ENCODE measurements around the gene NPTN. TPM values are rescaled to one million over a fixed set of nuclear protein-coding genes. Genes with fewer than 3 reads are reported as not detected.

Gene NPTN
- total RNA-seq, 4 donors from 2014 or later, result 159 to 356 (median 215) TPM

- Histone ChIP-seq H3K36me3 (no peaks in the 10 kb centered on the region), H3K27me3 (no peaks in the 10 kb centered on the region), H3K9me3 (no peaks in the 10 kb centered on the region), H3K27ac (peak overlapping the region; percentile 91 to 98), H3K4me1 (peaks cover 7 to 31% of the 10 kb centered on the region in 2 donors), H3K4me3 (no peak overlapping the region)
- TF ChIP-seq CTCF (IDR thresholded peaks at IDR 0.05) (no peak), POLR2A (IDR thresholded peaks at IDR 0.05) (no peak)
- no peak for DNase-seq
- intact Hi-C loops (cut with DNase I; ENCODE audit: low total_unique reads), result loop anchor here (10.0 kb wide), 1 partner anchor 65 kb away; no protein-coding TSS in a partner anchor
Measured at GRCh38 chr15:73629798-73630429, 3.3 kb downstream of the NPTN start.

- TF ChIP-seq POLR2A (IDR thresholded peaks at IDR 0.05), result no peak
- no peak for TF ChIP-seq CTCF (IDR thresholded peaks at IDR 0.05)
- intact Hi-C loops (cut with DNase I; ENCODE audit: low total_unique reads), result no loop called here
- peaks cover 7 to 30% of the 10 kb centered on the region in 2 donors for H3K4me1 ChIP-seq
- no peaks in the 10 kb centered on the region for H3K9me3 ChIP-seq
- H3K36me3 ChIP-seq, result no peaks in the 10 kb centered on the region
- no peak overlapping the region for H3K4me3 ChIP-seq
- no peaks in the 10 kb centered on the region for H3K27me3 ChIP-seq
- H3K27ac ChIP-seq, result peak overlapping the region; percentile 47 to 98
- no peak for DNase-seq
Measured at GRCh38 chr15:73628976-73629797, 4.0 kb downstream of the NPTN start.

- no peak for DNase-seq
- TF ChIP-seq POLR2A (IDR thresholded peaks at IDR 0.05), result no peak
- no peak for TF ChIP-seq CTCF (IDR thresholded peaks at IDR 0.05)
Measured at GRCh38 chr15:73628102-73628501, 5.1 kb downstream of the NPTN start.

GRCh38 chr15:73626072-73626471 lies 7.1 kb downstream of the NPTN start:
- intact Hi-C loops (cut with DNase I; ENCODE audit: low total_unique reads), result no loop called here
- Histone ChIP-seq H3K36me3 (no peaks in the 10 kb centered on the region), H3K4me3 (no peak overlapping the region), H3K27ac (peak overlapping the region in 1 of 2 donors; percentile 35), H3K4me1 (peaks cover 7 to 28% of the 10 kb centered on the region in 2 donors), H3K9me3 (no peaks in the 10 kb centered on the region), H3K27me3 (no peaks in the 10 kb centered on the region)
- DNase-seq, result no peak
- TF ChIP-seq CTCF (IDR thresholded peaks at IDR 0.05) (no peak), POLR2A (IDR thresholded peaks at IDR 0.05) (no peak)

More at GRCh38 chr15:73628102-73628501, 5.1 kb downstream of the NPTN start:
- Histone ChIP-seq H3K27me3 (no peaks in the 10 kb centered on the region), H3K4me1 (peaks cover 7 to 25% of the 10 kb centered on the region in 2 donors), H3K36me3 (no peaks in the 10 kb centered on the region), H3K9me3 (no peaks in the 10 kb centered on the region), H3K4me3 (no peak overlapping the region), H3K27ac (peak overlapping the region in 1 of 2 donors; percentile 98)
- intact Hi-C loops (cut with DNase I; ENCODE audit: low total_unique reads), result no loop called here

GRCh38 chr15:73624530-73624929 lies 8.7 kb downstream of the NPTN start:
- intact Hi-C loops (cut with DNase I; ENCODE audit: low total_unique reads), result no loop called here
- Histone ChIP-seq H3K27ac (no peak overlapping the region), H3K27me3 (no peaks in the 10 kb centered on the region), H3K9me3 (no peaks in the 10 kb centered on the region), H3K4me1 (peaks cover 7 to 30% of the 10 kb centered on the region in 2 donors), H3K4me3 (no peak overlapping the region), H3K36me3 (no peaks in the 10 kb centered on the region)
- no peak for TF ChIP-seq CTCF (IDR thresholded peaks at IDR 0.05)
- TF ChIP-seq POLR2A (IDR thresholded peaks at IDR 0.05), result no peak
- no peak for DNase-seq
